Activated CD4-positive, alpha-beta T cell treated with anti-CD3 and anti-CD28 coated beads, Interleukin-2, amount 50 U/mL, for 48 hours (primary cell): ENCODE results near the gene PRELID3B.

ENCODE experiments used
- DNase-seq, 2 experiments: peaks; one replicate each; pipeline ENCODE4 v3.0.0-alpha.2; 2020

PRELID3B gene

GRCh38 chr20:58993332-58994248 lies 49.0 kb downstream of the PRELID3B start:
- no peak for DNase-seq

GRCh38 chr20:58992911-58993310 lies 49.7 kb downstream of the PRELID3B start:
- DNase-seq: no peak

- no peak for DNase-seq
Measured at GRCh38 chr20:58991715-58992114, 50.9 kb downstream of the PRELID3B start.

- no peak for DNase-seq
Measured at GRCh38 chr20:58990651-58991445, 51.7 kb downstream of the PRELID3B start.

GRCh38 chr20:58989196-58989595 lies 53.4 kb downstream of the PRELID3B start:
- no peak for DNase-seq

- no peak for DNase-seq
Measured at GRCh38 chr20:58988565-58988882, 54.1 kb downstream of the PRELID3B start.

GRCh38 chr20:58987790-58988564 lies 54.6 kb downstream of the PRELID3B start:
- no peak for DNase-seq

- no peak for DNase-seq
Measured at GRCh38 chr20:58986968-58987517, 55.5 kb downstream of the PRELID3B start.

GRCh38 chr20:58986286-58986967 lies 56.2 kb downstream of the PRELID3B start:
- DNase-seq: no peak

GRCh38 chr20:58985656-58986055 lies 56.9 kb downstream of the PRELID3B start:
- no peak for DNase-seq

- DNase-seq: no peak
Measured at GRCh38 chr20:58984691-58985090, 57.9 kb downstream of the PRELID3B start.
